DOHH2 (cell line): ENCODE data around the gene UBE2E1.

Experiments used
- H3F3A ChIP-seq: fragments of 200-600 bp; sonication (generic), shearing (Covaris generic); 2 replicates; pipeline ENCODE4 v1.6.0; 2016; ENCODE audit warnings: antibody characterized with exemption, mild to moderate bottlenecking; ENCODE audit not compliant: control insufficient read depth, insufficient read depth
- H3K27ac ChIP-seq: fragments of 200-600 bp; sonication (generic); 2 replicates; pipeline ENCODE4 v1.5.1; 2014; ENCODE audit warnings: low read depth, mild to moderate bottlenecking, low read length, moderate library complexity
- H3K27me3 ChIP-seq: fragments of 200-600 bp; sonication (generic); 2 replicates; pipeline ENCODE4 v1.6.1; 2014; ENCODE audit warnings: mild to moderate bottlenecking, low read length, mixed read lengths; ENCODE audit not compliant: control insufficient read depth
- H3K36me3 ChIP-seq: fragments of 200-600 bp; sonication (generic); 2 replicates; pipeline ENCODE4 v1.6.1; 2014; ENCODE audit warnings: mild to moderate bottlenecking, low read length, moderate library complexity, mixed read lengths; ENCODE audit not compliant: control insufficient read depth
- H3K4me1 ChIP-seq: fragments of 200-600 bp; sonication (generic); 2 replicates; pipeline ENCODE4 v1.6.1; 2014; ENCODE audit warnings: mild to moderate bottlenecking, low read length, mixed read lengths; ENCODE audit not compliant: control insufficient read depth
- H3K4me2 ChIP-seq: fragments of 200-600 bp; sonication (generic); 2 replicates; pipeline ENCODE4 v1.6.0; 2014; ENCODE audit warnings: mild to moderate bottlenecking, low read length, moderate library complexity
- H3K4me3 ChIP-seq: fragments of 200-600 bp; sonication (generic); 2 replicates; pipeline ENCODE4 v1.5.1; 2014; ENCODE audit warnings: mild to moderate bottlenecking, low read length, mixed read lengths
- H3K79me2 ChIP-seq: fragments of 200-600 bp; sonication (generic); 2 replicates; pipeline ENCODE4 v1.6.1; 2014; ENCODE audit warnings: mild to moderate bottlenecking, low read length, mixed read lengths; ENCODE audit not compliant: control insufficient read depth
- H3K9me2 ChIP-seq: fragments of 200-600 bp; sonication (generic); replicated peaks from 2 replicates; pipeline ENCODE4 v1.6.1; 2014; ENCODE audit warnings: mild to moderate bottlenecking, low read length, mixed read lengths; ENCODE audit not compliant: control insufficient read depth
- H3K9me3 ChIP-seq: fragments of 200-600 bp; sonication (generic); 2 replicates; pipeline ENCODE4 v1.6.1; 2014; ENCODE audit warnings: antibody characterized with exemption, low read length, mixed read lengths; ENCODE audit not compliant: control insufficient read depth, insufficient read depth
- H4K20me1 ChIP-seq: fragments of 200-600 bp; sonication (generic); 2 replicates; pipeline ENCODE4 v1.6.0; 2014; ENCODE audit warnings: low read depth, mild to moderate bottlenecking, antibody characterized with exemption, low read length, moderate library complexity; ENCODE audit not compliant: control insufficient read depth, insufficient read depth
- EZH2phosphoT487 ChIP-seq: fragments of 200-600 bp; sonication (generic); IDR thresholded peaks from 2 replicates; pipeline ENCODE4 v1.6.1; 2017; ENCODE audit warnings: borderline replicate concordance, mild to moderate bottlenecking, antibody characterized with exemption, low read length, moderate library complexity, mixed read lengths
- TF ChIP-seq, protein P1 (sequence below): fragments of 200-600 bp; sonication (generic); IDR thresholded peaks from one replicate; pipeline ENCODE4 v1.5.1; 2014; ENCODE audit warnings: antibody characterized with exemption, mild to moderate bottlenecking, low read depth, low read length; ENCODE audit not compliant: poor library complexity, severe bottlenecking

The UBE2E1 gene

GRCh38 chr3:23938688-23939087 is 132.9 kb downstream of the UBE2E1 start:
- TF ChIP-seq, protein P1, sequence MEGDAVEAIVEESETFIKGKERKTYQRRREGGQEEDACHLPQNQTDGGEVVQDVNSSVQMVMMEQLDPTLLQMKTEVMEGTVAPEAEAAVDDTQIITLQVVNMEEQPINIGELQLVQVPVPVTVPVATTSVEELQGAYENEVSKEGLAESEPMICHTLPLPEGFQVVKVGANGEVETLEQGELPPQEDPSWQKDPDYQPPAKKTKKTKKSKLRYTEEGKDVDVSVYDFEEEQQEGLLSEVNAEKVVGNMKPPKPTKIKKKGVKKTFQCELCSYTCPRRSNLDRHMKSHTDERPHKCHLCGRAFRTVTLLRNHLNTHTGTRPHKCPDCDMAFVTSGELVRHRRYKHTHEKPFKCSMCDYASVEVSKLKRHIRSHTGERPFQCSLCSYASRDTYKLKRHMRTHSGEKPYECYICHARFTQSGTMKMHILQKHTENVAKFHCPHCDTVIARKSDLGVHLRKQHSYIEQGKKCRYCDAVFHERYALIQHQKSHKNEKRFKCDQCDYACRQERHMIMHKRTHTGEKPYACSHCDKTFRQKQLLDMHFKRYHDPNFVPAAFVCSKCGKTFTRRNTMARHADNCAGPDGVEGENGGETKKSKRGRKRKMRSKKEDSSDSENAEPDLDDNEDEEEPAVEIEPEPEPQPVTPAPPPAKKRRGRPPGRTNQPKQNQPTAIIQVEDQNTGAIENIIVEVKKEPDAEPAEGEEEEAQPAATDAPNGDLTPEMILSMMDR: no peak
- TF ChIP-seq EZH2phosphoT487: no peak
- Histone ChIP-seq H3K4me2 (no peak overlapping the region), H3K27me3 (peaks cover 15% of the 10 kb centered on the region), H3K4me3 (no peak overlapping the region), H3F3A (peaks cover 4% of the 10 kb centered on the region; the same call in 1 of the 2 replicates), H3K27ac (no peak overlapping the region), H4K20me1 (no peaks in the 10 kb centered on the region), H3K9me3 (no peaks in the 10 kb centered on the region), H3K36me3 (no peaks in the 10 kb centered on the region), H3K9me2 (no peaks in the 10 kb centered on the region), H3K79me2 (no peaks in the 10 kb centered on the region), H3K4me1 (peaks cover under 1% of the 10 kb centered on the region; the same call in 1 of the 2 replicates)

- H3K79me2 ChIP-seq: no peaks in the 10 kb centered on the region
- no peaks in the 10 kb centered on the region for H3K9me2 ChIP-seq
- no peak overlapping the region for H3K4me2 ChIP-seq
- H4K20me1 ChIP-seq: no peaks in the 10 kb centered on the region
- H3K9me3 ChIP-seq: no peaks in the 10 kb centered on the region
- peaks cover 23% of the 10 kb centered on the region for H3K27me3 ChIP-seq
- peaks cover 10% of the 10 kb centered on the region for H3K4me1 ChIP-seq
- no peak for TF ChIP-seq EZH2phosphoT487
- TF ChIP-seq, protein P1: no peak
- H3F3A ChIP-seq: peaks cover 12% of the 10 kb centered on the region; the same call in 1 of the 2 replicates
- H3K36me3 ChIP-seq: no peaks in the 10 kb centered on the region
- H3K27ac ChIP-seq: no peak overlapping the region
- no peak overlapping the region for H3K4me3 ChIP-seq
Measured at GRCh38 chr3:23940775-23941174, 135.0 kb downstream of the UBE2E1 start.
